GM19324 (cell line): ENCODE measurements around the gene ADPRHL1.
"Not testable (repeated sequence)": the region's sequence is repeated elsewhere in the genome, so short reads cannot be mapped to it uniquely, and the experiment has no call there.

ENCODE experiments used
- ATAC-seq: cut with Tn5 transposase; IDR thresholded peaks from one replicate; pipeline ENCODE4 v1.9.1; 2021; ENCODE audit warnings: mild to moderate bottlenecking, moderate library complexity; ENCODE audit not compliant: unreplicated experiment, low FRiP score

Gene ADPRHL1

GRCh38 chr13:113483081-113483480 lies 29.8 kb upstream of the ADPRHL1 start:
- no peak for ATAC-seq

GRCh38 chr13:113479179-113479578 lies 25.9 kb upstream of the ADPRHL1 start:
- no peak for ATAC-seq

GRCh38 chr13:113477724-113478123 lies 24.4 kb upstream of the ADPRHL1 start:
- ATAC-seq = no peak

GRCh38 chr13:113476811-113477210 lies 23.5 kb upstream of the ADPRHL1 start:
- no peak for ATAC-seq

GRCh38 chr13:113475911-113476310 lies 22.6 kb upstream of the ADPRHL1 start:
- ATAC-seq = no peak

GRCh38 chr13:113475280-113475679 lies 22.0 kb upstream of the ADPRHL1 start:
- ATAC-seq = no peak

- no peak for ATAC-seq
These were observed 20.9 kb upstream of the ADPRHL1 start for GRCh38 chr13:113474179-113474578.

- ATAC-seq = no peak
These were observed 19.2 kb upstream of the ADPRHL1 start for GRCh38 chr13:113472355-113473025.

- ATAC-seq = no peak
These were observed 18.6 kb upstream of the ADPRHL1 start for GRCh38 chr13:113471844-113472243.

- ATAC-seq = not testable (repeated sequence)
These were observed 17.4 kb upstream of the ADPRHL1 start for GRCh38 chr13:113470635-113471163.

GRCh38 chr13:113470073-113470472 lies 16.8 kb upstream of the ADPRHL1 start:
- no peak for ATAC-seq

- ATAC-seq = no peak
These were observed 16.3 kb upstream of the ADPRHL1 start for GRCh38 chr13:113469582-113469981.

GRCh38 chr13:113468472-113469201 lies 15.3 kb upstream of the ADPRHL1 start:
- ATAC-seq = no peak

- no peak for ATAC-seq
These were observed 14.7 kb upstream of the ADPRHL1 start for GRCh38 chr13:113468029-113468428.

- no peak for ATAC-seq
These were observed 13.1 kb upstream of the ADPRHL1 start for GRCh38 chr13:113466383-113466782.

- no peak for ATAC-seq
These were observed 12.0 kb upstream of the ADPRHL1 start for GRCh38 chr13:113465300-113465699.

- ATAC-seq = no peak
These were observed 11.2 kb upstream of the ADPRHL1 start for GRCh38 chr13:113464476-113464875.

- no peak for ATAC-seq
These were observed 7.9 kb upstream of the ADPRHL1 start for GRCh38 chr13:113461022-113461751.

- no peak for ATAC-seq
These were observed 7.3 kb upstream of the ADPRHL1 start for GRCh38 chr13:113460599-113460998.

GRCh38 chr13:113460064-113460555 lies 6.8 kb upstream of the ADPRHL1 start:
- ATAC-seq = no peak
